ENCODE data around the gene SPATA20.

GRCh38 chr17:50541402-50541715 is 5.6 kb upstream of the SPATA20 start:
- TF ChIP-seq RAD21 (IDR thresholded peaks at IDR 0.05; ENCODE audit: low read length) (no peak), CTCF (conservative IDR thresholded peaks at IDR 0.05; ENCODE audit: low read depth, low read length) (no peak), RFX5 (IDR thresholded peaks at IDR 0.05; ENCODE audit: low read depth, low read length) (no peak), POLR2A (IDR thresholded peaks at IDR 0.05; ENCODE audit: low read depth, low read length) (no peak), RCOR1 (IDR thresholded peaks at IDR 0.05; ENCODE audit: insufficient replicate concordance, low read length) (no peak), USF2 (IDR thresholded peaks at IDR 0.05; ENCODE audit: low read depth, low read length) (no peak), SMC3 (IDR thresholded peaks at IDR 0.05; ENCODE audit: low read depth, low read length) (no peak), CEBPB (IDR thresholded peaks at IDR 0.05; ENCODE audit: low read depth, low read length) (no peak), MXI1 (IDR thresholded peaks at IDR 0.05; ENCODE audit: borderline replicate concordance, low read depth, low read length) (no peak)
